HEK293 (cell line): ENCODE measurements around the gene DSCAM.

Experiments used
- CTCF ChIA-PET: fragments of 350-600 bp; formaldehyde crosslinking; extraction: SDS; loops from one replicate; lab custom pipeline; 2021; ENCODE audit warnings: antibody characterized with exemption; lab: Yijun Ruan, JAX
- POLR2A ChIA-PET: fragments of 300-600 bp; formaldehyde crosslinking; extraction: SDS; loops from one replicate; lab custom pipeline; 2020; ENCODE audit warnings: antibody characterized with exemption, inconsistent platforms; lab: Yijun Ruan, JAX
- H3K27ac ChIP-seq: fragments of 200-500 bp; sonication (Bioruptor generic); 2 replicates; pipeline ENCODE4 v1.5.1; 2014; ENCODE audit warnings: low read depth, low read length, control low read depth, inconsistent platforms; ENCODE audit errors: extremely low read depth
- H3K36me3 ChIP-seq, 2 experiments: fragments of 200-500 bp in 1 of 2; sonication (Bioruptor generic) in 1 of 2; 1 replicate in 1 of 2; 2 replicates in 1 of 2; pipeline ENCODE4 v1.5.1; 2014 to 2017; ENCODE audit warnings: inconsistent platforms in 2 of 2, low read length in 2 of 2; ENCODE audit not compliant: control insufficient read depth in 2 of 2, insufficient read depth in 1 of 2
- H3K4me1 ChIP-seq: fragments of 200-500 bp; sonication (Bioruptor generic); 2 replicates; pipeline ENCODE4 v1.5.1; 2014; ENCODE audit warnings: mild to moderate bottlenecking, low read length, inconsistent platforms; ENCODE audit not compliant: control insufficient read depth, insufficient read depth
- H3K4me3 ChIP-seq: 2 replicates; pipeline ENCODE4 v1.5.1; 2011; ENCODE audit warnings: low read depth, mild to moderate bottlenecking, control low read depth, low read length, moderate library complexity
- H3K9me3 ChIP-seq: fragments of 200-500 bp; sonication (Bioruptor generic); 2 replicates; pipeline ENCODE4 v1.5.1; 2014; ENCODE audit warnings: low read depth, low read length, inconsistent platforms; ENCODE audit not compliant: control insufficient read depth, insufficient read depth
- BCL11A ChIP-seq: fragments of 450-650 bp; formaldehyde crosslinking; IDR thresholded peaks from 2 replicates; pipeline ENCODE4 v1.5.1; 2016; ENCODE audit warnings: low read depth, missing biosample characterization, missing genetic modification characterization
- GLIS1 ChIP-seq: fragments of 450-650 bp; formaldehyde crosslinking; IDR thresholded peaks from 2 replicates; pipeline ENCODE4 v1.5.1; 2016; ENCODE audit warnings: missing biosample characterization, missing genetic modification characterization
- SCRT2 ChIP-seq: fragments of 450-650 bp; formaldehyde crosslinking; IDR thresholded peaks from 2 replicates; pipeline ENCODE4 v1.5.1; 2016; ENCODE audit warnings: missing biosample characterization, missing genetic modification characterization
- SP2 ChIP-seq: fragments of 450-650 bp; formaldehyde crosslinking; IDR thresholded peaks from 2 replicates; pipeline ENCODE4 v1.5.1; 2016; ENCODE audit warnings: missing biosample characterization, missing genetic modification characterization
- ZNF112 ChIP-seq: fragments of 450-650 bp; formaldehyde crosslinking; IDR thresholded peaks from 2 replicates; pipeline ENCODE4 v1.5.0; 2017; ENCODE audit warnings: missing biosample characterization, missing genetic modification characterization
- ZNF114 ChIP-seq: fragments of 450-650 bp; formaldehyde crosslinking; IDR thresholded peaks from 2 replicates; pipeline ENCODE4 v1.5.0; 2017; ENCODE audit warnings: missing biosample characterization, missing genetic modification characterization
- ZNF274 ChIP-seq, 2 experiments: fragments of 200-500 bp in 1 of 2; fragments of 450-650 bp in 1 of 2; sonication (Bioruptor generic) in 1 of 2; formaldehyde crosslinking in 1 of 2; IDR thresholded peaks; 2 replicates each; pipeline versions ENCODE4 v1.5.1 to v1.6.1; 2014 to 2016; ENCODE audit warnings: borderline replicate concordance in 1 of 2, inconsistent platforms in 1 of 2, low read length in 1 of 2, missing biosample characterization in 1 of 2, missing genetic modification characterization in 1 of 2
- ZNF404 ChIP-seq: fragments of 450-650 bp; formaldehyde crosslinking; IDR thresholded peaks from 2 replicates; pipeline ENCODE4 v1.5.1; 2017; ENCODE audit warnings: missing biosample characterization, missing genetic modification characterization
- ZNF510 ChIP-seq: fragments of 450-650 bp; formaldehyde crosslinking; IDR thresholded peaks from 2 replicates; pipeline ENCODE4 v1.5.1; 2018; ENCODE audit warnings: mild to moderate bottlenecking, missing genetic modification characterization, missing biosample characterization; ENCODE audit not compliant: insufficient replicate concordance
- ZNF544 ChIP-seq: fragments of 450-650 bp; formaldehyde crosslinking; IDR thresholded peaks from 2 replicates; pipeline ENCODE4 v1.5.0; 2017; ENCODE audit warnings: missing biosample characterization, missing genetic modification characterization
- ZNF596 ChIP-seq: fragments of 450-650 bp; IDR thresholded peaks from 2 replicates; pipeline ENCODE4 v1.5.0; 2018; ENCODE audit warnings: missing biosample characterization, mild to moderate bottlenecking, missing genetic modification characterization, moderate library complexity
- ZNF776 ChIP-seq: fragments of 450-650 bp; formaldehyde crosslinking; IDR thresholded peaks from 2 replicates; pipeline ENCODE4 v1.5.0; 2017; ENCODE audit warnings: missing biosample characterization, missing genetic modification characterization, borderline replicate concordance
- ZNF785 ChIP-seq: fragments of 450-650 bp; formaldehyde crosslinking; IDR thresholded peaks from 2 replicates; pipeline ENCODE4 v1.5.1; 2016; ENCODE audit warnings: missing biosample characterization, missing genetic modification characterization
- TF ChIP-seq, protein P1 (sequence below): fragments of 450-650 bp; formaldehyde crosslinking; IDR thresholded peaks from 2 replicates; pipeline ENCODE4 v1.5.1; 2016; ENCODE audit warnings: missing biosample characterization, missing genetic modification characterization
- TF ChIP-seq, protein P2 (sequence below): fragments of 450-650 bp; formaldehyde crosslinking; optimal IDR thresholded peaks from 2 replicates; pipeline ENCODE3; 2016; ENCODE audit warnings: missing biosample characterization, mild to moderate bottlenecking, missing genetic modification characterization
- TF ChIP-seq, protein P3 (sequence below): fragments of 450-650 bp; formaldehyde crosslinking; IDR thresholded peaks from 2 replicates; pipeline ENCODE4 v1.5.1; 2016; ENCODE audit warnings: missing biosample characterization, missing genetic modification characterization
- TF ChIP-seq, protein P4 (sequence below): fragments of 450-650 bp; formaldehyde crosslinking; IDR thresholded peaks from 2 replicates; pipeline ENCODE4 v1.5.0; 2017; ENCODE audit warnings: missing biosample characterization, missing genetic modification characterization, borderline replicate concordance
- TF ChIP-seq, protein P5 (sequence below): fragments of 450-650 bp; formaldehyde crosslinking; IDR thresholded peaks from 2 replicates; pipeline ENCODE4 v1.5.1; 2017; ENCODE audit warnings: missing biosample characterization, missing genetic modification characterization

DSCAM gene

GRCh38 chr21:40421121-40421520 is 425.8 kb downstream of the DSCAM start (continued):
- TF ChIP-seq, protein P1, sequence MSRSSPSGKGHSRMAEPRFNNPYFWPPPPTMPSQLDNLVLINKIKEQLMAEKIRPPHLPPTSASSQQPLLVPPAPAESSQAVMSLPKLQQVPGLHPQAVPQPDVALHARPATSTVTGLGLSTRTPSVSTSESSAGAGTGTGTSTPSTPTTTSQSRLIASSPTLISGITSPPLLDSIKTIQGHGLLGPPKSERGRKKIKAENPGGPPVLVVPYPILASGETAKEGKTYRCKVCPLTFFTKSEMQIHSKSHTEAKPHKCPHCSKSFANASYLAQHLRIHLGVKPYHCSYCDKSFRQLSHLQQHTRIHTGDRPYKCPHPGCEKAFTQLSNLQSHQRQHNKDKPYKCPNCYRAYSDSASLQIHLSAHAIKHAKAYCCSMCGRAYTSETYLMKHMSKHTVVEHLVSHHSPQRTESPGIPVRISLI (tag by site-specific recombination), result no peak

DNA sequence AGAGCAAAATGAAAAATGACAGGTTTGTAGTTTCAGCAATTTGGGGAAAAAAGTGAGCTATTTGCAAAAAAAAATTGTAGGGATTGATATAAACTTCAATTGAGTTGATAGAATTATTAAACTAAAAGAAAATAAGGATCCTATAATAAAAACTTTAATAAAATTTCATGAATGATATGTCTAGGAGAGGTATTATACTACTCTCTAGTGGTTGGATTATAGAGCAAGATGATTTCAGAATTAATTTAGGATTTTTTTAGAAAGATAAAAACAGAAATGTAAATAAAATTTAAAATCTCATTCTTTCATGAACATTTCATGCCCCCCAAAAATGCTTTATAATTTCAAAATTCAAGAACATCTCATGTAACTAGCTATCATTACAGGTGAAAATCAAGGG is 430.4 kb downstream of the DSCAM start:
- Histone ChIP-seq H3K4me3 (no peak overlapping the region), H3K4me1 (no peaks in the 10 kb centered on the region), H3K36me3 (no peaks in the 10 kb centered on the region), H3K27ac (no peak overlapping the region), H3K9me3 (peaks cover 2% of the 10 kb centered on the region)
- ChIA-PET CTCF (no interaction called here), POLR2A (no interaction called here)
- TF ChIP-seq, protein P2, sequence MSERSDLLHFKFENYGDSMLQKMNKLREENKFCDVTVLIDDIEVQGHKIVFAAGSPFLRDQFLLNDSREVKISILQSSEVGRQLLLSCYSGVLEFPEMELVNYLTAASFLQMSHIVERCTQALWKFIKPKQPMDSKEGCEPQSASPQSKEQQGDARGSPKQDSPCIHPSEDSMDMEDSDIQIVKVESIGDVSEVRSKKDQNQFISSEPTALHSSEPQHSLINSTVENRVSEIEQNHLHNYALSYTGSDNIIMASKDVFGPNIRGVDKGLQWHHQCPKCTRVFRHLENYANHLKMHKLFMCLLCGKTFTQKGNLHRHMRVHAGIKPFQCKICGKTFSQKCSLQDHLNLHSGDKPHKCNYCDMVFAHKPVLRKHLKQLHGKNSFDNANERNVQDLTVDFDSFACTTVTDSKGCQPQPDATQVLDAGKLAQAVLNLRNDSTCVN (tag by site-specific recombination), result no peak
- TF ChIP-seq ZNF404 (no peak), SCRT2 (tag by site-specific recombination) (no peak), SP2 (no peak), ZNF785 (no peak), ZNF112 (tag by site-specific recombination) (no peak), BCL11A (tag by site-specific recombination) (no peak), ZNF544 (no peak), GLIS1 (tag by site-specific recombination) (no peak), ZNF596 (tag by site-specific recombination) (no peak), ZNF274 (IDR thresholded peaks at IDR 0.05; ENCODE audit: low read length) (no peak), ZNF274 (tag by site-specific recombination; IDR thresholded peaks at IDR 0.05; ENCODE audit: borderline replicate concordance) (no peak), ZNF776 (tag by site-specific recombination) (no peak), ZNF510 (no peak), ZNF114 (no peak)
- TF ChIP-seq, protein P3, sequence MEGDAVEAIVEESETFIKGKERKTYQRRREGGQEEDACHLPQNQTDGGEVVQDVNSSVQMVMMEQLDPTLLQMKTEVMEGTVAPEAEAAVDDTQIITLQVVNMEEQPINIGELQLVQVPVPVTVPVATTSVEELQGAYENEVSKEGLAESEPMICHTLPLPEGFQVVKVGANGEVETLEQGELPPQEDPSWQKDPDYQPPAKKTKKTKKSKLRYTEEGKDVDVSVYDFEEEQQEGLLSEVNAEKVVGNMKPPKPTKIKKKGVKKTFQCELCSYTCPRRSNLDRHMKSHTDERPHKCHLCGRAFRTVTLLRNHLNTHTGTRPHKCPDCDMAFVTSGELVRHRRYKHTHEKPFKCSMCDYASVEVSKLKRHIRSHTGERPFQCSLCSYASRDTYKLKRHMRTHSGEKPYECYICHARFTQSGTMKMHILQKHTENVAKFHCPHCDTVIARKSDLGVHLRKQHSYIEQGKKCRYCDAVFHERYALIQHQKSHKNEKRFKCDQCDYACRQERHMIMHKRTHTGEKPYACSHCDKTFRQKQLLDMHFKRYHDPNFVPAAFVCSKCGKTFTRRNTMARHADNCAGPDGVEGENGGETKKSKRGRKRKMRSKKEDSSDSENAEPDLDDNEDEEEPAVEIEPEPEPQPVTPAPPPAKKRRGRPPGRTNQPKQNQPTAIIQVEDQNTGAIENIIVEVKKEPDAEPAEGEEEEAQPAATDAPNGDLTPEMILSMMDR (tag by site-specific recombination), result no peak
- TF ChIP-seq, protein P4, sequence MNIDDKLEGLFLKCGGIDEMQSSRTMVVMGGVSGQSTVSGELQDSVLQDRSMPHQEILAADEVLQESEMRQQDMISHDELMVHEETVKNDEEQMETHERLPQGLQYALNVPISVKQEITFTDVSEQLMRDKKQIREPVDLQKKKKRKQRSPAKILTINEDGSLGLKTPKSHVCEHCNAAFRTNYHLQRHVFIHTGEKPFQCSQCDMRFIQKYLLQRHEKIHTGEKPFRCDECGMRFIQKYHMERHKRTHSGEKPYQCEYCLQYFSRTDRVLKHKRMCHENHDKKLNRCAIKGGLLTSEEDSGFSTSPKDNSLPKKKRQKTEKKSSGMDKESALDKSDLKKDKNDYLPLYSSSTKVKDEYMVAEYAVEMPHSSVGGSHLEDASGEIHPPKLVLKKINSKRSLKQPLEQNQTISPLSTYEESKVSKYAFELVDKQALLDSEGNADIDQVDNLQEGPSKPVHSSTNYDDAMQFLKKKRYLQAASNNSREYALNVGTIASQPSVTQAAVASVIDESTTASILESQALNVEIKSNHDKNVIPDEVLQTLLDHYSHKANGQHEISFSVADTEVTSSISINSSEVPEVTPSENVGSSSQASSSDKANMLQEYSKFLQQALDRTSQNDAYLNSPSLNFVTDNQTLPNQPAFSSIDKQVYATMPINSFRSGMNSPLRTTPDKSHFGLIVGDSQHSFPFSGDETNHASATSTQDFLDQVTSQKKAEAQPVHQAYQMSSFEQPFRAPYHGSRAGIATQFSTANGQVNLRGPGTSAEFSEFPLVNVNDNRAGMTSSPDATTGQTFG, result no peak
- TF ChIP-seq, protein P5, sequence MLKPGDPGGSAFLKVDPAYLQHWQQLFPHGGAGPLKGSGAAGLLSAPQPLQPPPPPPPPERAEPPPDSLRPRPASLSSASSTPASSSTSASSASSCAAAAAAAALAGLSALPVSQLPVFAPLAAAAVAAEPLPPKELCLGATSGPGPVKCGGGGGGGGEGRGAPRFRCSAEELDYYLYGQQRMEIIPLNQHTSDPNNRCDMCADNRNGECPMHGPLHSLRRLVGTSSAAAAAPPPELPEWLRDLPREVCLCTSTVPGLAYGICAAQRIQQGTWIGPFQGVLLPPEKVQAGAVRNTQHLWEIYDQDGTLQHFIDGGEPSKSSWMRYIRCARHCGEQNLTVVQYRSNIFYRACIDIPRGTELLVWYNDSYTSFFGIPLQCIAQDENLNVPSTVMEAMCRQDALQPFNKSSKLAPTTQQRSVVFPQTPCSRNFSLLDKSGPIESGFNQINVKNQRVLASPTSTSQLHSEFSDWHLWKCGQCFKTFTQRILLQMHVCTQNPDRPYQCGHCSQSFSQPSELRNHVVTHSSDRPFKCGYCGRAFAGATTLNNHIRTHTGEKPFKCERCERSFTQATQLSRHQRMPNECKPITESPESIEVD (tag by site-specific recombination), result no peak
